NCI-H1694 (cell line): ENCODE data around the gene CTDSPL2.
"Not testable (repeated sequence)": the region's sequence is repeated elsewhere in the genome, so short reads cannot be mapped to it uniquely, and the experiment has no call there.

ENCODE experiments used
- DNase-seq: peaks from one replicate; lab custom pipeline; 2025; lab: John Stamatoyannopoulos, UW

The CTDSPL2 gene

GRCh38 chr15:44426975-44427755 is at the start of gene CTDSPL2:
Gene CTDSPL2 (plus strand): TSS chr15:44427629. CDS start chr15:44459015, 31,386 bp downstream.
- DNase-seq = peak; percentile 96

- no peak for DNase-seq
These were observed 46.2 kb upstream of the CTDSPL2 start for GRCh38 chr15:44381236-44381635.

- no peak for DNase-seq
These were observed 42.0 kb upstream of the CTDSPL2 start for GRCh38 chr15:44385344-44385942.

DNA sequence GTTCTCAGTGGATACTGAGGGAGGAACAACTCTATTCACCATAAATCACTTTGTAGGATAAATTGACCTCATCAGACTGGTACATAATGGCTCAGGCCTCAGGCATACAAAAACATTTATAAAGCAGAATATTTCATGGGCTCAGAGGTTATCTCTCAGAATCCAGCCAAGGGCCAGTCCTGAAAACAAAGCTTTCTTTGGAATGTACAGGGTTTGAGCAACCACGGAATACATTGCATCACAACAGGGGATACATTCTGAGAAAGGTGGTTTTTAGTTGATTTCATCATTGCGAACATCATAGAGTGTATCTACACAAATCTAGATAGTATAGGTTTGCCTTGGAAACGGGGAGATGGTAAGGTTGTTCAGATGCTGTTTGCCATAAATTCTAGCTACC is 33.4 kb upstream of the CTDSPL2 start:
- DNase-seq = no peak

GRCh38 chr15:44394562-44394961 is 32.9 kb upstream of the CTDSPL2 start:
- DNase-seq = no peak

DNA sequence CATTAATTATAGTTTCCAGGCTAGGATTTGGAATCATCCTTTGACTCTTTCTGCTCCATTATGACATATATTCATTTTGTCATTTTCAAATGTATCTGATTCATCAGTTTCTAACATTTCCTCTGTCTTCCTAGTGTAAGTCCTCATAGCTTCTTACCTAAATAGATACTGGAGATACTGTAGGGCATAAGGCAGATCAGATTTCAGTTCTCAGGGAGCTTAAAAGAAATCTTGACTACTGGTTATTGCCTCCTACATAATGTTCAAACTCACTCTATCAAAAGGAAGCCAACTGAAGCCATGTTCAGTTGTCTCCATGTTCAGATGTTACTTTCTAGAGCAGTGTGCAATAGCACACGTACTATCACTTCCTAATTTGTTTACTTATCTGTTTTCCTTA is 29.6 kb upstream of the CTDSPL2 start:
- no peak for DNase-seq

DNA sequence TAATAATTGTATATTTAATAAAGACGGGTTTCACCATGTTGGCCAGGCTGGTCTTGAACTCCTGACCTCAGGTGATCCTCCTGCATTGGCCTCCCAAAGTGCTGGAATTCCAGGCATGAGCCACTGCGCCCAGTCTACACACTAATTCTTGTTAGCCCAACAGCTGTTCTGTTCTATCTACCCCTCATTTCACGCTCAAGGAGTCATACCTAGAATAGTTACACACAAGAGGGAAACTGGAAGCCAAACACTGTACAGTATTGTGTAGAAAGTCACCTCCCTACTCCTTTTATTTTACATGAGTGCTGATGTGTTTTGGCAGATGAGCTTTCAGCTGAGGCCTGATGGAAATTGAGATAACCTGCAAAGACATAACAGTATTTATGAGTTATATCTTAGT is 13.4 kb upstream of the CTDSPL2 start:
- no peak for DNase-seq

- DNase-seq = no peak
These were observed 611 bp downstream of the CTDSPL2 start for GRCh38 chr15:44427756-44428724.

DNA sequence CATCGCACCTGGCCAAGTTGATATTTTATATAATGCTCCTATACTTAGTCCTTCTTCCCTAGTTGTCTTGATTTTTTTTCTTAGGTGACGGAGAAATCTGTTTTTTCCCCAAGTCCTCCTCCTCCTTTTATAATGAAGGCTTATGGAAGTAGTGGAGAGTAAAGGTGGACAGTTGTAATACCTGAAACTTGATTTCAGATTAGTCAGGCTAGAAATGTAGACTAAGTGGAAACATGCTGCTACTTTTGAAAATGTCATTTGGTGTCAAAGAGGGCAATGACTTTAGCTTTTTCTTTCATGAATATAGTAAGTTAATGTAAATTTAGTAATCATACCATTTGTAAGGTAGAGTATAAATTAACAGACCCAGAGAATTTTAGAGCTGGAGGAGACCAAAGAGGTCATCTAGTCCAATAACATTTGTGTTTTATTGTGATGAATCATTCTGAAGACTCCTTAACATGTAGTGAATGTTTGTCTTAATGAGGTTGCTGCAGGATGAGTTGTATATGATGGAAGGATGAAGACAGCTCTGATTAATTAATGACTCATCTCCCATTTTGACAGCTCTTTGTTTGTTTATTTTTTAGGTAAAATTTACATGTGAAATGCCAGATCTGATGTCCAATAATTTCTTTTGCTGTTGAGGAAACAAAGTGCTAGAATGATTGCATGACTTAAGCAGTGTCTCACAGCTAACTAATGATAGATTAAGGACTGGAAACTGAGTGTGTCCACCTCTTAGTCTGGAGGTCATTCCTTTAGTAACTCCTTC is 8.7 kb downstream of the CTDSPL2 start:
- no peak for DNase-seq

DNA sequence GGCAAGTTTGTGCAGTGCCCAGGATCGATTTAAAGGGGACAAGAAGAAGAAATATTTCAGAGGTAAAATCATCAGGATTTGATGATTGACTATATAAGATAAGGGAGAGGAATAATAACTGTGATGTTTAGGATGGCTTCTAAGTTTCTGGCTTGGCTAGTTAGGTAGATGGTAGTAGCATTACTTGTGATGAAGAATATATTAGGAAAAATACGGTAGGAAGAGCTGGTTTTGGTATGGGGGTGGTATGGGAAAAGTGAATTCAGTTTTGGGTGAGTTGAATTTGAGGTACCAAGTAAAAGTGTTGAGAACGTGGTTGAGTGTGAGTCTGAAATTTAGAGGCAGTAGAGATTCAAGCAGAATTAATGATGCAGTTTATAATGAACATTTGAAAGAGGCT is 11.0 kb downstream of the CTDSPL2 start:
- no peak for DNase-seq

- no peak for DNase-seq
These were observed 13.7 kb downstream of the CTDSPL2 start for GRCh38 chr15:44441095-44441501.

GRCh38 chr15:44443515-44443914 is 16.1 kb downstream of the CTDSPL2 start:
- DNase-seq = no peak

DNA sequence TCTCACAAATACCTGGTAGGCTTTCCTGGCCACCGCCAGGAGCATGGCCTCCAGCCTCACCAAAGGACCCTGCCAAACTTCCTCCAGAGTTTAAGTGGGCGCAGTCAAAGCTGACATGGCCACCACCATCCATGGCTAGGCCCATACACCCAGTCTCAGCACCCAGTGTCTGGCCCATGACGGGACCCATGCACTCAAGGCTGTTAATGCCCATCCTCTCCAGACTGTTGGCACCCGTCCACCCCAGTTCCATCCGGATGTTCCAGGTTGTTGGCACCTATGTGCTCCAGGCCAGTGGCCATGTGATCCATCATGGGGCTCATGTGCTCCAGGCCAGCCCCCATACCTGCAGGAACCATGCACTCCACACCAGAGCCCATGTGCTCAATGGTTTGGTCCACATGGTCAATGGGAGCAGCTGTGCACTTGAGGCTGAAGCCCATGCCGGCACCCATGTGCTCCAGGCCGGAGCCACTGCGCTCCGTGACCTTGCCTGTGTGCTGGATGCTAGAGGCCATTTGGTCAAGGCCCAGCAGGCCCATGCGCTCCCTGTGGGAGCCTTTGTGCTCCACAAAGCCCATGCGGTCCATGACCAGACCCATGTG is 20.4 kb downstream of the CTDSPL2 start:
- no peak for DNase-seq

DNA sequence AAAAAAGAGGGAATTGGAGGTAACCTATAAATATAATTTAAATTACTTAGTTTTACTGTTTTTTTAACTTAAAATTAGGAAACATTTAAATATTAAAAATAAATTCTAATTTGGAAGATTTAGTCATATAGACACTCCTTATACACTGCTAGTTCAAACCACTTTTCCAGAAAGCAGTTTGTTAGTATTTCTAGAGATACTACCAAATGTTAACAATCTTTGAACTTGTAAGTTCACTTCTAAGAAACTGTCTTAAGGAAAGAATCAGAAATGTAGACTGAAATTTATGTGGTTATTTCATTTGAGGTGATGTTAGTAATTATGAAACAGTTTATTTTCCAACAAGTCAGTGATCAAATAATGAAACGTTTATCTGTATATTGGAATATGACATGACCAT is 22.7 kb downstream of the CTDSPL2 start:
- DNase-seq = no peak

GRCh38 chr15:44453578-44454283 is 26.3 kb downstream of the CTDSPL2 start:
- not testable (repeated sequence) for DNase-seq

- no peak for DNase-seq
These were observed 31.0 kb downstream of the CTDSPL2 start for GRCh38 chr15:44458429-44458828.

GRCh38 chr15:44468709-44469385 is 41.4 kb downstream of the CTDSPL2 start:
- DNase-seq = no peak

GRCh38 chr15:44471885-44472455 is 44.5 kb downstream of the CTDSPL2 start:
- DNase-seq = no peak

DNA sequence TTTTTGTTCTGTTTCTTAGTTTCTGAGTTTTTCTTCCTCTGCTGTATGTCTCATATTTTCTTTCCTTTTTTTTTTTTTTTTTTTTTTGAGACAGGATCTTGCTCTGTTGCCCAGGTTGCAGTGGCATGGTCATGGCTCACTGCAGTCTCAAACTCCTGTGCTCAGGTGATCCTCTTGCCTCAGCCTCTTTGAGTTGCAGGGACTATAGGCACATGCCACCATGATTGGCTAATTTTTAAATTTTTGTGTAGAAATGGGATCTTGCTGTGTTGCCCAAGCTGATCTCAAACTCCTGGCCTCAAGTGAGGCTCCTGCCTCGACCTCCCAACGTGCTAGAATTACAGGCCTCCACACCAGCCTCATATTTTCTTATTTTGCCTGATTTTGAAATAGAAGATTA is 51.9 kb downstream of the CTDSPL2 start:
- no peak for DNase-seq

- DNase-seq = no peak
These were observed 54.7 kb downstream of the CTDSPL2 start for GRCh38 chr15:44482090-44482489.
